Measurements from ENCODE around the gene PRAMEF2. TPM values are rescaled to one million over a fixed set of nuclear protein-coding genes. Genes with fewer than 3 reads are reported as not detected.
"Not testable (repeated sequence)": the region's sequence is repeated elsewhere in the genome, so short reads cannot be mapped to it uniquely, and the experiment has no call there.

PRAMEF2 gene, protein sequence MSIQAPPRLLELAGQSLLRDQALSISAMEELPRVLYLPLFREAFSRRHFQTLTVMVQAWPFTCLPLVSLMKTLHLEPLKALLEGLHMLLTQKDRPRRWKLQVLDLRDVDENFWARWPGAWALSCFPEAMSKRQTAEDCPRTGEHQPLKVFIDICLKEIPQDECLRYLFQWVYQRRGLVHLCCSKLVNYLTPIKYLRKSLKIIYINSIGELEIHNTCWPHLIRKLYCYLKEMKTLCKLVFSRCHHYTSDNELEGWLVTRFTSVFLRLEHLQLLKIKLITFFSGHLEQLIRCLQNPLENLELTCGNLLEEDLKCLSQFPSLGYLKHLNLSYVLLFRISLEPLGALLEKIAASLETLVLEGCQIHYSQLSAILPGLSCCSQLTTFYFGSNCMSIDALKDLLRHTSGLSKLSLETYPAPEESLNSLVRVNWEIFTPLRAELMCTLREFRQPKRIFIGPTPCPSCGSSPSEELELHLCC
- polyA plus RNA-seq (ENCODE audit: insufficient read length in 3 of 3), result not detected
- long read RNA-seq, donor 1, result 0 reads
- long read RNA-seq, donor 2, result 0 reads
- long read RNA-seq, donor 3, result 0 reads
- long read RNA-seq, donor 4, result 0 reads
- long read RNA-seq, donor 5, result 0 reads
- long read RNA-seq, donor 6, result 0 reads
- long read RNA-seq, donor 7, result 0 reads
- long read RNA-seq, donor 8, result 0 reads
- long read RNA-seq, donor 9, result 0 reads
- long read RNA-seq, donor 10, result 0 reads
- long read RNA-seq, donor 11, result 0 reads
- long read RNA-seq, donor 12, result 0 reads
- long read RNA-seq, donor 13, result 0 reads
- long read RNA-seq, donor 14, result 0 reads
- long read RNA-seq, donor 15, result 0 reads
- long read RNA-seq, donor 16, result 0 reads

GRCh38 chr1:12856786-12857185, at the start of gene PRAMEF2:
PRAMEF2 (plus strand) TSS chr1:12857086; CDS start chr1:12859010, 1,924 bp downstream.
- not testable (repeated sequence) for DNase-seq (ENCODE audit: extremely low read depth in 1 of 11, low read depth in 9 of 11, low spot score in 4 of 11)

GRCh38 chr1:12809933-12810332, 47.0 kb upstream of the PRAMEF2 start:
- DNase-seq (ENCODE audit: extremely low read depth in 1 of 11, low read depth in 9 of 11, low spot score in 4 of 11), result no peak

GRCh38 chr1:12810691-12811408, 46.0 kb upstream of the PRAMEF2 start:
- no peak for DNase-seq (ENCODE audit: extremely low read depth in 1 of 11, low read depth in 9 of 11, low spot score in 4 of 11)

DNA sequence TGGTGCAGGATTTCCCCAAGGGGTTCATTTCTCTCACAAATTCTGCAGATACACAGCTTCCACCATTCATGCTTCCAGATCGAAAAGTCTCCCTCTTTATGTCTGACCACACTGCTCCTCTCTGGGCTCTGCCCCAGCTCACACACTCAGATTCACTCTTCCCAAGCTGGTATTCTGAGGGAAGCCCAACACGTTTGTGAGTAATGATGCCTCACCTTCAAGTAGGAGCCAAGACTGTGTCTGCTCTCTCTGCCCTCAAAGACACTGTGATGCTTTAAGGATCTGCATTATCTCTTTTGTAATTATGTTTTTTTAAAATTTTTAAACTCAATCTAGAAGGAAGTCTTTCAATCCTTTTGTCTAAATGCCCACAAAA, 45.5 kb upstream of the PRAMEF2 start:
- DNase-seq (ENCODE audit: extremely low read depth in 1 of 11, low read depth in 9 of 11, low spot score in 4 of 11), result no peak

GRCh38 chr1:12819061-12819460, 37.8 kb upstream of the PRAMEF2 start:
- not testable (repeated sequence) for DNase-seq (ENCODE audit: extremely low read depth in 1 of 11, low read depth in 9 of 11, low spot score in 4 of 11)

DNA sequence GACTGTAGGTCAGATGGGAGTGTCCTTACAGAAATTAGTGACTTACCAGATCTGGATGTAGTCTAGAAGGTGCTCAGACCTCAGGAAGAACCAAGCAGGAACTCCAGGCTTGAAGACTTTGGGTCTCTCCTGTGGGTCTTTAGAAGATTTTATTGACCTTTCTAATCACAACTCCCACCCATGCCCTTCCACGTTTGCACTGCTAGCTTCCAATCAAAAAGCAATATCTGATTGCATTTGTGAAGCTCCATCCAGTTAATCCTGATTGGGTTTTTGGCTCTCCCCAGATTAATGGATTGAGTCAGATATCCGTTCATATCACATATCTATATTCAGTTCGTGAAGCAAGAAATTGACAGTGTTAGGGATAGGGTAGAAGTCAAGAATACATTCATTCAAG, 25.6 kb upstream of the PRAMEF2 start, which contains the start of gene PRAMEF11:
PRAMEF11 (minus strand) TSS at position 101 of the 400 bp plus-strand sequence. CDS start 2,621 bp downstream, outside the sequence.
- not testable (repeated sequence) for DNase-seq (ENCODE audit: extremely low read depth in 1 of 11, low read depth in 9 of 11, low spot score in 4 of 11)

DNA sequence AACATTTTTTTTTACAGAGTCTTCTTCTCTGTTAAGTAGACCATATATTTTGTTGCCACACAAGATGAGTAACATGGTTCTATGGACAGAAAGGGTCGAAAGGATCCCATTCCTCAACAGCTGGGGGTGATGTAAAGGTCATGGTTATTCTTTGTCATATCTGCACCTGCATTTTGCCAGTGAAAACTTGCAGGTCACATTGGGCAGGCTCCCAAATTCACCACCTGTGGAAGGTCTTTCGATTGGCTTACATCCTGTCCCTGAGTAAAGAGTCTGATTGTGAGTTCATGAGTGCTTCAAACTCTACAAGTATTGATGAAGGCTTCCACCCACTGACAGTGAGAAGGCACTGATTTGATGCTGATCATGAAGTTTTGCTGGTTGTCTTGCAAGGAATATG, 23.6 kb upstream of the PRAMEF2 start:
- DNase-seq (ENCODE audit: extremely low read depth in 1 of 11, low read depth in 9 of 11, low spot score in 4 of 11), result not testable (repeated sequence)

DNA sequence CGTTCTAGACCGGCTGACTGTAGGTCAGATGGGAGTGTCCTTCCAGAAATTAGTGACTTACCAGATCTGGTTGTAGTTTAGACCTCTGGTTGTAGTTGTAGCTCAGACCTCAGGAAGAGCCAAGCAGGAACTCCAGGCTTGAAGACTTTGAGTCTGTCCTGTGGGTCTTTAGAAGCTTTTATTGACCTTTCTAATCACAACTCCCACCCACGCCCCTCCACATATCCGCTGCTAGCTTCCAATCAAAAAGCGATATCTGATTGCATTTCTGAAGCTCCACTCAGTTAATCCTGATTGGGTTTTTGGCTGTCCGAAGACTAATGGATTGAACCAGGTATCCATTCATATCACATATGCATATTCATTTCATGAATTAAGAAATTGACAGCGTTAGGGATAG, 8.3 kb upstream of the PRAMEF2 start, which contains the start of gene HNRNPCL1:
HNRNPCL1 (minus strand) TSS at position 101 of the 400 bp plus-strand sequence. CDS start 431 bp downstream, outside the sequence.
- not testable (repeated sequence) for DNase-seq (ENCODE audit: extremely low read depth in 1 of 11, low read depth in 9 of 11, low spot score in 4 of 11)

DNA sequence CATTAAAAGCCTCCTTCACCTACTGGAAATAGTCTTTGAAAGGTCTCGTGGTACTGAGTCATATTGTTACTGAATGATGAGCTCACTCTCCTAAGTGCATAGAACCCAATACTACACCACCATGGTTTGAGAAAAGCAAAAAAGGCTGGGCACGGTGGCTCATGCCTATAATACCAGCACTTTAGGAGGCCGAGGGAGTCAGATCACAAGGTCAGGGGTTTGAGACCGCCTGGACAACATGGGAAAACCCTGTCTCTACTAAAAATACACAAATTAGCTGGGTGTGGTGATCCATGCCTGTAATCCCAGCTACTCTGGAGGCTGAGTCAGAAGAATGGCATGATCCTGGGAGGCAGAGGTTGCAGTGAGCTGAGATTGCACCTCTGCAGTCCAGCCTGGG, 5.1 kb upstream of the PRAMEF2 start:
- DNase-seq (ENCODE audit: extremely low read depth in 1 of 11, low read depth in 9 of 11, low spot score in 4 of 11), result no peak

- not testable (repeated sequence) for DNase-seq (ENCODE audit: extremely low read depth in 1 of 11, low read depth in 9 of 11, low spot score in 4 of 11)
Measured at GRCh38 chr1:12863131-12863880, 6.4 kb downstream of the PRAMEF2 start.

- not testable (repeated sequence) for DNase-seq (ENCODE audit: extremely low read depth in 1 of 11, low read depth in 9 of 11, low spot score in 4 of 11)
Measured at GRCh38 chr1:12878453-12878852, 21.6 kb downstream of the PRAMEF2 start.

GRCh38 chr1:12886101-12886500, 29.2 kb downstream of the PRAMEF2 start, which contains the start of gene PRAMEF4:
PRAMEF4 (minus strand) TSS chr1:12886201; CDS start chr1:12883394, 2,807 bp downstream.
- DNase-seq (ENCODE audit: extremely low read depth in 1 of 11, low read depth in 9 of 11, low spot score in 4 of 11), result not testable (repeated sequence)

- not testable (repeated sequence) for DNase-seq (ENCODE audit: extremely low read depth in 1 of 11, low read depth in 9 of 11, low spot score in 4 of 11)
Measured at GRCh38 chr1:12898170-12898569, 41.3 kb downstream of the PRAMEF2 start, which contains the start of gene PRAMEF10. PRAMEF10 (minus strand) TSS chr1:12898270; CDS start chr1:12895847, 2,423 bp downstream.

- not testable (repeated sequence) for DNase-seq (ENCODE audit: extremely low read depth in 1 of 11, low read depth in 9 of 11, low spot score in 4 of 11)
Measured at GRCh38 chr1:12899186-12899585, 42.3 kb downstream of the PRAMEF2 start.

DNA sequence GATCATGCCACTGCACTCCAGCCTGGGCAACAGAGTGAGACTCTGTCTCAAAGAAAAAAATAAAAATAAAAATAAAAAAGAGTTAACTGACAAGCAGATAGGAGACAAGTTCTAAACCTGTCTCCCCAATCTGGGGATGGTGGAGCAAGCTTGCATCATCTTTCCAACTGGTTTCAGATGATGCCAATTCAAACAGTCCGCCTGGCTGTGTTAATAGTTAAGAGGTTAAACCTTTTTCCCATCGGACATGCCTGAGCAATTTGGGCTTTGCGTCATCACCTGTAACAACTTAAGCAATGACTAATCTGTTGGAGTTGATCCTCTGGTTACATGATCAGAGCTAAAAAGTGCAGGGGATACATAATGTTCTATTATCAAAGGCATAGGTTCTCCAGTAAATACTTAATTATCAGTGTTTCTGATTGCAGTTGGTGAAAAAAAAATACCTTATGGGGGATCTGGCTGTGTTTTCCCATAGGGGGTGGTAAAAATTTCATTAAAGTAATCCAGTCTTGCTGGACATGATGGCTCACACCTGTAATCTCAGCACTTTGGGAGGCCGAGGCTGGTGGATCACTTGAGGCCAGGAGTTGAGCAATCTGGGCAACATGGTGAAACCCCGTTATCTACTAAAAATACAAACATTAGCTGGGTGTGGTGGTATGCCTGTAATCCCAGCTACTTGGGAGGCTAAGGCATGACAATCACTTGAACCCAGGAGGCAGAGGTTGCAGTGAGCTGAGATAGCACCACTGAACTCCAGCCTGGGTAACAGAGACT, 47.1 kb downstream of the PRAMEF2 start:
- not testable (repeated sequence) for DNase-seq (ENCODE audit: extremely low read depth in 1 of 11, low read depth in 9 of 11, low spot score in 4 of 11)
